Panc1 (cell line): Measurements from ENCODE around the gene PPBP.

ENCODE experiments used
- SIN3A ChIP-seq: IDR thresholded peaks from 2 replicates; pipeline ENCODE4 v1.6.1; 2012; ENCODE audit warnings: low read depth, mild to moderate bottlenecking, low read length, moderate library complexity, borderline replicate concordance; ENCODE audit not compliant: insufficient read depth
- TF ChIP-seq, protein P1 (sequence below): fragments of 450-650 bp; IDR thresholded peaks from 2 replicates; pipeline ENCODE4 v1.5.1; 2017; ENCODE audit warnings: mild to moderate bottlenecking

- TF ChIP-seq, protein P1, sequence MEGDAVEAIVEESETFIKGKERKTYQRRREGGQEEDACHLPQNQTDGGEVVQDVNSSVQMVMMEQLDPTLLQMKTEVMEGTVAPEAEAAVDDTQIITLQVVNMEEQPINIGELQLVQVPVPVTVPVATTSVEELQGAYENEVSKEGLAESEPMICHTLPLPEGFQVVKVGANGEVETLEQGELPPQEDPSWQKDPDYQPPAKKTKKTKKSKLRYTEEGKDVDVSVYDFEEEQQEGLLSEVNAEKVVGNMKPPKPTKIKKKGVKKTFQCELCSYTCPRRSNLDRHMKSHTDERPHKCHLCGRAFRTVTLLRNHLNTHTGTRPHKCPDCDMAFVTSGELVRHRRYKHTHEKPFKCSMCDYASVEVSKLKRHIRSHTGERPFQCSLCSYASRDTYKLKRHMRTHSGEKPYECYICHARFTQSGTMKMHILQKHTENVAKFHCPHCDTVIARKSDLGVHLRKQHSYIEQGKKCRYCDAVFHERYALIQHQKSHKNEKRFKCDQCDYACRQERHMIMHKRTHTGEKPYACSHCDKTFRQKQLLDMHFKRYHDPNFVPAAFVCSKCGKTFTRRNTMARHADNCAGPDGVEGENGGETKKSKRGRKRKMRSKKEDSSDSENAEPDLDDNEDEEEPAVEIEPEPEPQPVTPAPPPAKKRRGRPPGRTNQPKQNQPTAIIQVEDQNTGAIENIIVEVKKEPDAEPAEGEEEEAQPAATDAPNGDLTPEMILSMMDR = no peak
- no peak for TF ChIP-seq SIN3A
These were observed 40.5 kb upstream of the PPBP start for GRCh38 chr4:74028504-74028903.
